ENCODE data around the gene RPS13. TPM values are rescaled to one million over a fixed set of nuclear protein-coding genes. Genes with fewer than 3 reads are reported as not detected.
"Not testable (repeated sequence)": the region's sequence is repeated elsewhere in the genome, so short reads cannot be mapped to it uniquely, and the experiment has no call there.

RPS13 gene
- polyA plus RNA-seq, 3 donors, result 1,105 to 1,361 (median 1,138) TPM

DNA sequence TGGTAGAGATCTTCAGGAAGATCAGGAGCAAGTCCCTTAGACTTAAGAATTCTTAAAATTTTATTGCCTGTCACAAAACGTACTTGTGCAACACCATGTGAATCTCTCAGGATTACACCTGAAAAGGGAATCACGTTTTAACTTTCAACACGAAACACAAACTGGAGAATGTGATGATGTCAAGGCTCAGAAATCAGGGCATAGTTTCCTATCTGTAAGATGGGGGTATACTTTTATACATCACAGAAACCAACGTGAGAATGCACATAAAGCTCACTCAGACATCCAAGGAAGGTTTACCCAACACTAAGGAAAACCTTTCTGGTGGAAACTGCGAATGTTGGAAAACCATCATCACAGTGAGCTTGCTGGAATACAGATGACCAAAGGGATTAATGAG lies 2.0 kb downstream of the RPS13 start:
- DNase-seq, result no peak

DNA sequence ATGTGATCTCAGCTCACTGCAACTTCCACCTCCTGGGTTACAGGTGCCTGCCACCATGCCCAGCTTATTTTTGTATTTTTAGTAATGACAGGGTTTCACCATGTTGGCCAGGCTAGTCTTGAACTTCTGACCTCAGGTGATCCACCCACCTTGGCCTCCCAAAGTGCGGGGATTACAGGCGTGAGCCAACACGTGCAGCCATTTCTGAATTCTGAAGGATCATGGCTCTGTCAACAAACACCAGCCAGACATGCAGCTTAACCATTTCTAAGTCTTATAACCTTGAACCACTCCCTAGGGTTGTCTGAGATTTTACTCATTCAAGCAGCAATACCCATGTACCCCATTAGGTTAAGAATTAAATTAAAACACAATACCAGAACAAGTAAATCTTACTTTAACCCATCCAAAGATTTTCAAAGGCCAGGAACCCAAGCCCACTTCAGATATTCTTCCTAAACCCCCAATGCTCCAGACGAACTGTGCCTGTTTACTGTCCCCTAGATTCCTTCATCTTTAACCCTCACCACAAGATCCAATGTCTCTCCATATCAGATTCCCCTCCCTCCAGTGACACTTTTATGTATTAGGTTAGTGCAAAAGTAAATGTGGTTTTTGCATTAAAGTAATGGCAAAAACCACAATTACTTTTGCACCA lies 4.0 kb downstream of the RPS13 start:
- no peak for DNase-seq

DNA sequence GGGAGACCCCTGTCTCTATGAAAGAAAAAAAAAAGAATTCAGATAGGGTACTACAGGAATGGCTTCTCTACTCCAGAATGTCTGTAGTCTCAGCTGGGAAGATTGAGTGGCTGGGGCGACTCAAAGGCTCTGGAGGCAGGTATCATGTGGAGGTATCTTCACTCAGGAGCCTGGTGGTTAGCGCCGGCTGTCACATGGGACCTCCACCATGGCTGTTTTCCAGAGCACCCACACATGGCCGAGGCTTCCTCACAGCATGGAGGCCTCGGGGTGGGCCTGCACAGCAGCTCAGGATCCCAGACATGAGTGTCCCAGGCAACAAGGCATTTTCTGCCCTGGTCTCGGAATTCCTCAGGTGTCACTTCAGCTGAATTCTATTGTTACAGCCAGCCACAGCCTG lies 10.1 kb downstream of the RPS13 start:
- no peak for DNase-seq

DNA sequence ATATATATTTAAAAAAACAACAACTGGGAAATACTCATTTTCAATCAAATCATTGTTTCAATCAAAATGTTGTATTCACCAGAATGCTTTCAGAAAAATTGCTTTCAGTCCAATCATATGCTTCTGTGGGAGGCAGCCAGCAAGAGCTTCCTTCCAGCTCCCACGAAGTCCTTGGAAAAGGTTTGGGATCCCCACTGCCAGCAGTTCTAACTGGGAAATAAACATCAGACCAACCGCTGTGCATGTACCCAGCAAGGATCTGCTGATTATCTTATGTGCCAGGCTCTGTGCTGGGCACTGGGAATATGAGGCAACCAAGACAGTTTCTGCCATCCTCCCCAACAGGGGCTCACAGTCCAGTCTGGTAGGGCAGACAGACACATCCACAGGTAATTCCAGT lies 10.8 kb downstream of the RPS13 start:
- no peak for DNase-seq

DNA sequence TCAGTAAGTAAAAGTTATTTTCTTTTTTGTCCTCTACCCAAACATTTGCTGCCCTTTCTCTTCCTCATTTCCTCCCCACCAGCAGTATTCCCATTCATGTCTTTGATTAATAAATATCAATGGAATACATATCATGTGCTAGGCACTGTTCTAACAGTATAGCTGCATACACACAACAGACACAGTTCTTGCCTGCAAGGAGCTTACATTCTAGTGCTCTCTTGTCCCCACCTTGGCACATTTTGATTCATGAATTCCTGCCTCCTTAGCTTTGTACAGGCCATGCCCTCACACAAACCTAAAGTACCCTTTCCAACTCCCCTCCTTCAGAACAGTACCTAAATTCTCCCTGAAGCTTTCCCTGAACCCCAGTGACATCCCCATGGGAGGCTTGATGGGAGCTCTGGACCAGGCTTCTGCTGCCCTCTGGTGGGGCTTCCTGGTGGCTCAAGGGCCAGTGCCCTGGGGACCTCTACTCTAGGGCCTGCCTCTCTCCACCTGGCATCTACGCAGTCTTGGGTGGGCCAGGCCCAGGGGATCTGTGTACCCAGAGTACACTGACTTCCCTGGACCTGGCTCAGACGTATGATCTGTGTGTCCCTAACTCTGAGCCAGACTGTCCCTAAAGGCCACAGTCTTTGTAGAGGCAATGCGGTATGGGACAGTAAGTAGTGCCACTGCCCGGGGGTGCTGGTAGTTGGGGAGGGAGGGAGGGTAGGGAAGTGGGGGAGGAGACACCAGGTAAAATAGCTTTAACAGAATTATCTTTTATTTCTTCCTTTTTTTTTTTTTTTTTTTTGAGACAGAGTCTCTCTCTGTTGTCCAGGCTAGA lies 14.1 kb downstream of the RPS13 start:
- DNase-seq, result peak; percentile 34

DNA sequence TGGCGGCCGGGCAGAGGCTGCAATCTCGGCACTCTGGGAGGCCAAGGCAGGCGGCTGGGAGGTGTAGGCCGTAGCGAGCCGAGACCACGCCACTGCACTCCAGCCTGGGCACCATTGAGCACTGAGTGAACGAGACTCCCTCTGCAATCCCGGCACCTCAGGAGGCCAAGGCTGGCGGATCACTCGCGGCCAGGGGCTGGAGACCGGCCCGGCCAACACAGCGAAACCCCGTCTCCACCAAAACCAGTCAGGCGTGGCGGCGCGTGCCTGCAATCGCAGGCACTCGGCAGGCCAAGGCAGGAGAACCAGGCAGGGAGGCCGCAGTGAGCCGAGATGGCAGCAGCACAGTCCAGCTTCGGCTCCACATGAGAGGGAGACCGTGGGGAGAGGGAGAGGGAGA lies 26.3 kb downstream of the RPS13 start:
- DNase-seq, result not testable (repeated sequence)

DNA sequence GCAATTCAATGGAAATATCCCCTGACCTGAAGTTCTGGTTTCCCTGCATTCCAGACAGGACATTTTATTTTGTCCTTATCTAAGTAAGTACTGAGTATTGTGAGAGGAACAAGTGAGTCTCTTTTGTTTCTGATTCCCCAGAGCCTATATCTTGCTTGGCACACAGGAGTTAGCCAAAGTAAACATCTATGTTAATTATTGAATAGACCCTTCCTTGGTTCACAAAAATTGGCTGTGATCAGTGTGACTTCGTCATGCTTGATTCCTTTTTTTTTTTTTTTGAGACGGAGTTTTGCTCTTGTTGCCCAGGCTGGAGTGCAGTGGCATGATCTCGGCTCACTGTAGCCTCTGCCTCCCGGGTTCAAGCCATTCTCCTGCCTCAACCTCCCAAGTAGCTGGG lies 29.0 kb downstream of the RPS13 start:
- DNase-seq, result not testable (repeated sequence)

DNA sequence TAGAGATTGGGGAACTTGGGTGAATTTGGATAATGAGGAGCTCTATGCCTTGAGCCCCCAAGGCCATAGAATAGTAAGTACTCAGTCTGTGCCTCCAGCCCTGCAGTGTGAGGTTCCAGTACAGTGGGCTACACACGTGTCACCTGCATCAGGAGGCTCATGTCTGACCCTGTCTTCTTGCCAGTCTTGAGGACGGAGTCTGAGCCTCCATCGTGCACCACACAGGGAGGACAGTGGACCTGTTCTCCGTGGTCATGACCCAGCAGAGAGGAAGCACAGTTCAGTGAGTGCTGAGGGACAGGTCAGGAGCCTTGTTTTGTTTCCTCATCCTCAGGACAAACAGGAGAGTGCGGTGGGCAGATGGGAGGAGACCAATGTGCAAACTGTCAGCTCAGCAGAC lies 30.8 kb downstream of the RPS13 start:
- DNase-seq, result no peak

DNA sequence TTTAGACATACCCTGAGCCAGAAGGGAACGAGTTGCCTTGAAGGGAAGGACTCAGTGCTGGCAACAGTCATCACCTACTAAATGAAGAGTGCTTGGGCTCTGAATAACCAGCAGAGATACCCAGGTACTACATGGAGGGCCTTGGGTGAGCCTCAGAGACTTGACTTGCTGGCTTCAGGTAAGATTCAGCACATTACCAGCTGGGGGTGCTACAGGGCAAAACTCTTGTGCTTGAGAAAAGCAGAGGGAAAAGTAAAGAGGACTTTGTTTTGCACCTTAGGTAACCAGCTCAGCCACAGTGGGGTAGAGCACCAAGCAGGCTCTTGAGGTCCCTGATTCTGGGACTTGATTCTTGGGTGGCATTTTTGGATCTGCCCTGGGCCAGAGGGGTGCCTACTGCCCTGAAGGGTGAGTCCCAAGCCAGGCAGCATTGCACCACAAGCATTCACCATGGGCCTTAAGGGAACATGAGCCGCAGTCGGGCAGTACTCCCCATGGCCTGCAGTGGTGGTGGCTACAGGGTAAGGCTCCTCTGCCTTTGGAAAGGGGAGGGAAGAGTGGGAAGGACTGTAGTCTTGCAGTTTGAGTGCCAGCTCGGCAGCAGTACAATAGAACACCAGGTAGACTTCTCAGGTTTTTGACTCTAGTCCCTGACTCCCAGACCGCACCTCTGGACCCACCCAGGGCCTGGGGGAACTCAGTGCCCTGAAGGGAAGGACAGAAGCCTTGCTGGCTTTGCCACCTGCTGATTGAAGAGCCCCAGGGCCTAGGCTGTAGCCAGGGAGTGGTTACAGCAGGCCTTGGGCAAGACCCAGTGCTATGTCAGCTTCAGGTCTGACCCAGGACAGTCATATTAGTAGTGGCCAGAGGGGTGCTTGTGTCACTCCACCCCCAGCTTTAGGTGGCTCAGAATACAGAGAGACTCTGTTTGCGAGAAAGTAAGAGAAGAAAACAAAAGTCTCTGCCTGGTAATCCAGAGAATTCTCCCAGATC lies 40.5 kb downstream of the RPS13 start:
- no peak for DNase-seq

DNA sequence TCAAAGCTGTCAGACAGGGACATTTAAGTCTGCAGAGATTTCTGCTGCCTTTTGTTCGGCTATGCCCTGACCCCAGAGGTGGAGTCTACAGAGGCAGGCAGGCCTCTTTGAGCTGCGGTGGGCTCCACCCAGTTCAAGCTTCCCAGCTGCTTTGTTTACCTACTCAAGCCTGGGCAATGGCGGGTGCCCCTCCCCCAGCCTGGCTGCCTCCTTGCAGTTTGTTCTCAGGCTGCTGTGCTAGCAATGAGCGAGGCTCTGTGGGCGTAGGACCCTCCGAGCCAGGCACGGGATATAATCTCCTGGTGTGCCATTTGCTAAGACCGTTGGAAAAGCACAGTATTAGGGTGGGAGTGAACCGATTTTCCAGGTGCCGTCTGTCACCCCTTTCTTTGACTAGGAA lies 43.4 kb downstream of the RPS13 start:
- DNase-seq, result not testable (repeated sequence)

DNA sequence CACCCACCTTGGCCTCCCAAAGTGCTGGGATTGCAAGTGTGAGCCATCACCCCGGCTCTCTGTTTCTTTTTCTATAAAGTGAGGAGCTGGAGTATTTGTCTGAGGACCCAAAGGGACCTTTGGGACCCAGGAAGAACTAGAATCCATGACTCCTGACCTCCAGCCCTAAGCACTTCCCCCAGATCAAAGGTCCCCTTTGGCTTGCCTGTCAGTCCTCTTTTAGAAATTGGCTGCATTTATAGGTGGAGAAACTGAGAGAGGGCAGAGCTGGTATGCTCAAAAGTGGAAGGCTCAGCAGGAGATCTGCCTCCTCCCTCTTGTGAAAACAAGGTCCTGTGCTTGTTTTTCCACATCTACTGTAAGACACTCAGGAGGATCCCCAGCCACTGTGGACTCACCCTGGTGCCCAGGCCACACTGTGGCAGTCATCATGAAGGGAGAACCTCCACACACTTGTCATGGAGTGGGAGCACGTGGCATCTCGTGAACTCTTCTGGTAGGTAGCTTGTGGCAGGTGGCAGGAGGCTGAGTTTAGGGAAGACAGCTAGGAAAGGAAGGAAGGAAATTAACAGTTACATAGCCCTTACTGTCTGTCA lies 50.9 kb downstream of the RPS13 start:
- no peak for DNase-seq

DNA sequence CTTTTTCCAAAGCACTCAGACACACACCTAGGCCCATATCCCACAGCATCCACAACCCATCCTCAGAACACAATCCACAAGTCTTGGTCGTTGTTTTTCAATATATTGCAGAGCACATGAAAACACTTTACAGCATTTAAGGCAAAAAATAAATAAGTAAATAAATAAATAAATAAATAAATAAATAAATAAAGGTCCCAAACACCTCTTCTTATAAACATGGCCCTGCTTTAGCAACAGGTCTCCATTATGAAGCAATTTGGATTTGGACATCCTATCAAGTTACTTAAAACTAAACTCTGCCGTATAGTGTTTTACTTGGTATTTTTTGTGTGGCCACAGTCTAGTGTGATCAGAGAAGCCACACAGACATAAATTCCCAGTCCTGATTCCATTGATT lies 52.5 kb downstream of the RPS13 start:
- no peak for DNase-seq

Other genes starting within 250 kb of the RPS13 start
- gene PLEKHA7, start 63.3 kb downstream of the RPS13 start, polyA plus RNA-seq (ENCODE audit: insufficient read length in 3 of 3), result 10 to 100 TPM; 38.9 to 60.9 (median 55.2) TPM
- 10 to 100 TPM; 50.3 to 68.2 (median 64.5) TPM for gene PIK3C2A, start 130.3 kb upstream of the RPS13 start, polyA plus RNA-seq (ENCODE audit: insufficient read length in 3 of 3)
- gene NUCB2, start 199.1 kb upstream of the RPS13 start, polyA plus RNA-seq (ENCODE audit: insufficient read length in 3 of 3), result 10 to 100 TPM; 59.6 to 75.0 (median 74.2) TPM